ENCODE data around the gene LARP4.
"Not testable (repeated sequence)": the region's sequence is repeated elsewhere in the genome, so short reads cannot be mapped to it uniquely, and the experiment has no call there.

LARP4 gene

DNA sequence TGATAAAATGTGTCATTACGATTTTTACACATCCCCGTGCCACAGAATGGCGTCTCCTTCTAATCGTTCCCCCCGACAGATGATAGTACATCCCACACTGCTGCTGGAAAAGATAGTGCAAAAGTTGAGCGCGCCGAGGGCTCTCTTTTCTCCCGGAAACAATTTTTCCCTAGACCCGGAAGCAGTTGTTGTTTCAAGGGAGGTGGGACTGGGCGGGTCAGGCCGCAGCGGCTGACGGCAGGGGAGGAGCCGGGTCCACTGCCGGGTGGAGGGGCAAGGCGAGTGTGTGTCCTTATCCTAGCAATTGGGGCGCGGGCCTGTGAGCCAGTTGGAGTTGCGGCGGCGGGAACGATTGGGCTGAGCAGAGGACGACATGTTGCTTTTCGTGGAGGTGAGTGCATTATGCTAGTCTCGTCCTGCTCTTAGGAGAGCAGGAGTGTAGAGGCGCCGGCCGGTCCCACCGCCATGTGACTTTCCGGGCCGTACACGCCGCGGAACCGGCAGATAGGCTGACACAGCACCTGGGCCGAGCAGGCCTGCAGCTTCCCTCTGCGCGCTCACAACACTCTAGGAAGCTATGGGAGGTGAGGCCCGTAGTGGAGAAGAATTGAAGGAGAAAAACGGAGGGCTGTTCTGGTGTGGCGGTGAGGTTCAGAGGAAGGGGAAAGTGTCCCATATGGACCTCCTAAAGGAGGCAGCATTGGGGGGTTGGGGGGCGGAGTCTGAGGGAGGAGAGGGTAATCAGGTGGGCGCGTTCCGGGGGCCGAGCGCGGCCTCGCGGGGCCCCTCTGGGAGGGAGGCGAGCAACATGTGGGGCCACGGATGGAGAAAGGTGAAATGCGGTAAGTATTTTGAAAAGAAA is at the start of gene LARP4:
Gene LARP4 (plus strand): TSS at position 248 of the 862 bp plus-strand sequence. CDS start 126 bp downstream, at position 374.
- DNase-seq, result peak; percentile 76 to 90 (median 84)

- DNase-seq, result no peak
Observed at GRCh38 chr12:50351120-50352043, 49.3 kb upstream of the LARP4 start.

GRCh38 chr12:50353404-50353803 is 47.3 kb upstream of the LARP4 start:
- DNase-seq, result no peak

DNA sequence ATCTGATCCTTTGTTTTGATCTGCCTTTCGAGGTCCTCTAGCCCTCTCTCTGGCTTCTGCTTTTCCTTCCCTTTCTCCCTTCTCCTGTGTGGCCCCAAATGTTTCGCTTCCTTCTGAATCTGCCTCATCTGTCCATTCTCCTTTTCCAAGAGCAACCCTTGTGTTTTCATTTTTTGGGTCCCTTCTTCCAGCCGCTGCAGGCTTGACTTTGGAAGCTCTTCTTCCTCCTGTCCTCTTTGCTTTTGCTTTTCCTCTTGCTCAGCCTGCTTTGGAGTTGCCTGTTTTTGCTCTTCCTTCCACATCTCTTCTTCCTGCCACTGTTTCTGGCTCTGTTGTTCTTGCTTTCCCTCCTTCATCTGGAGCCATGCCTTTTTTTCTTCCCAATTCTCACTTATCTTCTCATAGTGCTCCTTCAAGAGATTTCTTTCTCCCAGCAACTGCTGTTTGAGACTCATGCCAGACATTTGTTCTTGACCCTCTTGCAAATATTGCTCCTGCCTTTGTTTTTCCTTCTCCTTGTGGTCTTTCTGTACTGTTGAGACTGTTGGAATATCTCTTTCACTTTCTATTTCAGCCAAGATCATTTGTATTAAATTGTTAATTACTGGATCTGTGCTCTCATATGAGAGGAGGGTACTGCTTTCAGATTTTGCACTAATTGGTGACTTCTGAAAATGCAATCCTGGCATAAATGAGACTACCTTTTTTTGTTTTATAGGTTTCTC is 46.7 kb upstream of the LARP4 start:
- no peak for DNase-seq

- DNase-seq, result no peak
Observed at GRCh38 chr12:50354908-50355307, 45.8 kb upstream of the LARP4 start.

DNA sequence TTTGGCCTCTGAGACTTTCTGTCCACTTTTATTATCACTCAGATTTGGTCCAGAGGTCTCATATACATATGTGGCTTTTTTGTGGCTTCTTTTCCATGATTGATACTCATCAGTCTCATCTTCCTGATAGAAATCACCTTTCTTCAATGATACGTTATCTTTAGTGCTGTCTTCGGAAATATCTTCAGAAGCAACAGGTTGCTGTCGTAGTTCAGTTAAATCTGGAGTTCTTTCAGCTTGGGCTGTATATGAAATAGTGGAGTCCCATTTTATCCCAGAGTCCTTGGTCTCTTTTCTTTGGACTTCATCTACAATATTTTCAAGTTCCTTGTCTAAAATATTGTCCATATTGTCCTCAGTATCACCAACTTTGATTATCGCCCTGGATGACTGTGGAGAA is 45.3 kb upstream of the LARP4 start:
- DNase-seq, result no peak

- no peak for DNase-seq
Observed at GRCh38 chr12:50362671-50363070, 38.0 kb upstream of the LARP4 start.

GRCh38 chr12:50363141-50363540 is 37.5 kb upstream of the LARP4 start:
- no peak for DNase-seq

DNA sequence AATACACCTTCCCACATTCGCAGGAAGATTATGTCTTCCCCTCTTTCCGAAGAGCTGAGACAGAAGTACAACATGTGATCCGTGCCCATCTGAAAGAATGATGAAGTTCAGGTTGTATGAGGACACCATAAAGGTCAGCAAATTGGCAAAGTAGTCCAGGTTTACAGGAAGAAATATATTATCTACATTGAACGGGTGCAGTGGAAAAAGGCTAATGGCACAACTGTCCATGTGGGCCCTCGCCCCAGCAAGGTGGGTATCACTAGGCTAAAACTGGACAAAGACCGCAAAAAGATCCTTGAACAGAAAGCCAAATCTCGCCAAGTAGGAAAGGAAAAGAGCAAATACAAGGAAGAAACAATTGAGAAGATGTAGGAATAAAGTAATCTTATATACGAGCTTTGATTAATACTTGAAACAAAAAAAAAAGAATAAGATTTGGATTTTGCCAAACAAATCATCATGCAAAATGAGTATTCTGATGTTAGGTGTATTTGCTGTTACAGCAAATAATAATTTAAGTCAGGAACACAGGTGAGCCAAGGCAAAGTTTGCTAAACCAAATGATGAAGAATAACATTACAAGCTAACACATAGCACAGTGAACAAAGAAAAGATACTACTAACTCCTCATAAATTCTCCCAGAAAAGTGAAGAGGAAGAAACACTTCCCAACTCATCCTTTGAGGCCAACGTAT is 34.8 kb upstream of the LARP4 start:
- no peak for DNase-seq

GRCh38 chr12:50370672-50371071 is 30.0 kb upstream of the LARP4 start:
- DNase-seq, result not testable (repeated sequence)

- DNase-seq, result no peak
Observed at GRCh38 chr12:50375802-50376201, 24.9 kb upstream of the LARP4 start.

- DNase-seq, result no peak
Observed at GRCh38 chr12:50380761-50381325, 19.8 kb upstream of the LARP4 start.

GRCh38 chr12:50387487-50387886 is 13.2 kb upstream of the LARP4 start:
- no peak for DNase-seq

GRCh38 chr12:50387972-50388478 is 12.7 kb upstream of the LARP4 start:
- no peak for DNase-seq

DNA sequence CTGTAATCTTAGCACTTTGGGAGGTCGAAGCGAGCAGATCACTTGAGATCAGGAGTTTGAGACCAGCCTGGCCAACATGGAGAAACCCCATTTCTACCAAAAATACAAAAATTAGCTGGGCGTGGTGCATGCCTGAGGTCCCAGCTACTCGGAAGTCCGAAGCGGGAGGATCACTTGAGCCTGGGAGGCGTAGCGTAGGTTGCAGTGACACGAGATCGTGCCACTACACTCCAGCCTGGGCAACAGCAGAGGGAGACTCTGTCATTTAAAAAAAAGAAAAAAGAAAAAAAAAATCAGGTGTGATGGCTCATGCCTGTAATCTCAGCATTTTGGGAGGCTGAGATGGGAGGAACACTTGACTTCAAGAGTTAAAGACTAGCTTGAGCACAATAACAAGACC is 11.9 kb upstream of the LARP4 start:
- DNase-seq, result not testable (repeated sequence)

DNA sequence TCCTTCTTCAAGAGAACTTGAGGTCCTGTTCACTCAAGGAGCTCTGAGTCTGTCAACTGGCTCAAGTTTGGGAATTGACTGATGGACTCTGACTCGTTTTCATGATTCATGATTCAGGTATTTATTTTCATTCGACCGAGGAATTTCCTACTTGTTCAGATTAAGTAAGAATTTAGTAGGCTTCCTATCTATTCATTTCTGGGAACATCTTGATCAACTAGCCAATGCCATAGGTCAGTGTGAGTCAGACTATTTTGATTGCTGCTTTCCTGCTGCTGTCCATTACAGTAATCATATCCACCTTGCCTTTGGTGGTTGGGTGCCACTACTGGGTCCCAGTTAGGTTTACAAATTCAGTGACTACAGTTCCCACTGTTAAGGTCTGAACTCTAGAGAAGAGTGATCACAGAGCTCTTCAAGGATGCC is 10.4 kb upstream of the LARP4 start:
- DNase-seq, result no peak

DNA sequence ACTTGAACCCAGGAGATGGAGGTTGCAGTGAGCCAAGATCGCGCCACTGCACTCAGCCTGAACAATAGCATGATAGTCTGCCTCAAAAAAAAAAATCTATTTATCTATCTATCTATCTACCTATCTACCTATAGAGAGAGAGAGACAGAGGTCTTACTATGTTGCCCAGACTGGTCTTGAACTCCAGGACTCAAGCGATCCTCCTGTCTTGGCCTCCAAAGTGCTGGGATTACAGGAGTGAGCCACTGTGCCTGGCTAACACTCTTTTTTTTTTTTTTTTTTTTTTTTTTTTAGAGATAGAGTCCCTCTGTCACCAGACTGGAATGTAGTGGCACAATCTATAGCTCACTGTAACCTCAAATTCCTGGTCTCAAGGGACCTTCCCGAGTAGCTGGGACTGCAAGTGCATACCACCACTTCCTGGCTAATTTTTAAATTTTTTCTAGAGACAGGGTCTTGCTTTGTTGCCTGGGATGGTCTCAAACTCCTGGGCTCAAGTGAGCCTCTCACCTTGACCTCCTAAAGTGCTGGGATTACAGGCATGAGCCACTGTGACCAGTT is 6.1 kb upstream of the LARP4 start:
- DNase-seq, result no peak

DNA sequence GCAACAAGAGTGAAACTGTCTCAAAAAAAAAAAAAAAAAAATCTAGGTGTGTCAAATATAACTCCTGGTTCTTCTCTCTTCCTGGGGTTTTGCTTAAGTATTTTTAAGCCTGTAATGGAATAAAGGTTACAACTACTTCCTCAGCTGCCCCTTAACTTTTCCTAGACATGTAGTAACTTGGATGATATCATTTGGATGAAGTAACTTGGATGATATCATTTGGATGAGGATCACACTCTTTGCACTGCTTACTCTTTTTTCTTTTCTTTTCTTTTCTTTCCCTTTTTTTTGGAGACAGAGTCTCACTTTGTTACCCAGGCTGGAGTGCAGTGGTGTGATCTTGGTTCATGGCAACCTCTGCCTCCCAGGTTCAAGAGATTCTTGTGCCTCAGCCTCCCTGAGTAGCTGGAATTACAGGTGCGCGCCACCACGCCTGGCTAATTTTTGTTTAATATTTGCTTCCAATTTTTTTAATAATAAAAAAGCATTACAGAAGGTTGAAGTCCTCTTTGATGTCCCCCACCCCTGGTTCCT is 3.5 kb upstream of the LARP4 start:
- DNase-seq, result no peak

DNA sequence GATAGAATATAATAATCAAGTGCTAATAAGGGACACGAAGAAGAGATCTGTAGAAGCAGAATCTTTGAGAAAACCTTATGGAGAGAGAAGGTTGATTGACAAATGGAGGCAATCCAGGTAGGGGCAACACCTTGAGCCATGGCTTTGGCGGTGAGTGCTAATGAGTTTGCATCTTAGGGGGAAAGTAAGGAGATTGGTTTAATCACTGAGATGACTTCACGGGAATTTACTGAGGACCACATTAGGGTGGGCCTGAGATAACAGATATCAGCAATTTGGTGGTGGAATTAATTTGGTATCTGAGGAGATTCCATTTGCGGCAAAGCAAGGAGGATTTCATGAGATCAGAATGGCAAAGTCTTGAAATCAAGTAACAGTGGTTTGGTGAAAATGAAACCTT is 1.8 kb upstream of the LARP4 start:
- DNase-seq, result no peak

DNA sequence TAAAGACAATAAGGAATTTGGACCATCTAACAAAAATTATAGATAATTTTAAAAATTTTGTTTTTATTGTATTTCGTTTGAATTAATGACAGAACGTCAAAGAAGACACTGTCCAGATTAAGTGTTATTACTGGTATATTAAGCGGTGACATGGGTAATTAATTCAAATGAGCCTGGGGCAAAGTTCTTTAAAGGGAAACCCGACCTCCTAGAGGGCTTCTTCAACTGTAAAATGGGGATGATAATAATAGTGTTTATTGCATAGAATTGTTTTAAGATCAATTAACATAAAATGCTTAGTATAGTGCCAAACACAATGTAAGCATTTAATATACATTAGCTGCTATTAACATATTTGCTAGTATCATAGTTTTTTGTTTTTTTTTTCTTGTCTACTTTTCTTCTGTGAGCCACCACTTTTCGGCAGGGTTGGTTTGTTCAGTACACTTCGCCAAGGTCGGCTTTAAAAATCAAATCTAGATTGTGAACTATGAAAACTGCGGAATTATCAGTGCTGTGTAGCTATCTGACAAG is 514 bp upstream of the LARP4 start:
- DNase-seq, result no peak

Data from stimulated activated naive CD4-positive, alpha-beta T cell (primary cell).